ENCODE measurements around the gene PLXNA4. TPM values are rescaled to one million over a fixed set of nuclear protein-coding genes. Genes with fewer than 3 reads are reported as not detected.

PLXNA4 gene
- polyA plus RNA-seq, 1 donor (not counting 4 experiments of a cell fraction or from before 2014, with no cell fraction given), result 0.01 TPM

DNA sequence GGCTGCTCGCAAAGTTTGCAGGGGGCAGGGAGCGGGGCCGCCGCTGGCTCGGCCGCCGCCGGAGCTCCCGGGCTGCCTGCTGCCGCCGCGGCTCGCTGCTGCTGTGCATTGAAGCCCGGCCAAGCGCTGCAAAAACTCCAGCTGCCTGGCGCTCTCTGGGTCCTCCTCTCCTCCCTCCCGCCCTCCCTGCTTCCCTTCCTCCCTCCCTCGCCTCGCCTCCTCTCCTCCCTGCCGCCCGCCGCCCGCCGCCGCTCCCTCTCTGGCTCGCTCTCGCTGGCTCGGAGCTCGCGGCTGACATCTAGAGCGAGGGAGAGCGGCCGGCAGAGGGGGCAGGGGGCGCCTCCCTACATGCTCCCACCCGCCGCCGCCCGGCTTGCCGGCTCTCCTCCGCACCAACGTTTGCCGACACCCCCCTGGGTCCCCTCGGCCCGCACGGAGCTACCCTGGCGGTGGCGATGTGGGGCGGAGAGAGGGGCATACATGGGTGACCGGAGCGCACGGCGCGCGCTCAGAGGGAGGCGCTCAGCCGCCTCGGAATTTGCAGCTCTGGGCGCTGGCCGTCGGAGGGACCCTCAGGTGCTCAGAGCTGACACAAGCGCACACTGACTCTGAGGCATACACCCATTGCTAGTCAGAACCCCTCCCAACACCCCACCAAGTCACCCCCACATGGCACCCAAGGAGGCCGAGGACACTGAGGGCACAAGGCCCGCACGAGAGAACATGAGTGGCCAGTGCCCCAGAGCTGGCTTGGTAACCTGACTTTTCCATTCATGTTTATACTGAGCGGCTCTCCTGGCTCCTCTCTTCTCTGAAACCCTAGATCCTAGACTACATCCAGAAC, 1.2 kb upstream of the PLXNA4 start:
- Histone ChIP-seq H3K36me3 (ENCODE audit: control insufficient read depth in 2 of 2, extremely low read depth in 1 of 2, insufficient read depth in 2 of 2, low read length in 2 of 2) (no peaks in the 10 kb centered on the region), H3K9me3 (ENCODE audit: control insufficient read depth, low read depth, low read length) (no peaks in the 10 kb centered on the region), H3K9ac (ENCODE audit: control insufficient read depth, extremely low read depth, insufficient read depth, low read length) (no peak overlapping the region), H3K9me1 (ENCODE audit: control insufficient read depth, extremely low read depth, insufficient read depth, low read length) (no peaks in the 10 kb centered on the region), H3K27ac (ENCODE audit: control insufficient read depth, insufficient read depth, low read length) (no peak overlapping the region), H3K27me3 (ENCODE audit: control insufficient read depth, extremely low read depth, insufficient read depth, low read length) (peaks cover 77% of the 10 kb centered on the region), H3K4me2 (ENCODE audit: control insufficient read depth, extremely low read depth, insufficient read depth, low read depth, low read length) (no peak overlapping the region), H3K79me2 (ENCODE audit: control insufficient read depth, insufficient read depth, low read length) (no peaks in the 10 kb centered on the region), H3K4me1 (ENCODE audit: control insufficient read depth, extremely low read depth, insufficient read depth, low read length) (peaks cover 3% of the 10 kb centered on the region), H4K20me1 (ENCODE audit: control insufficient read depth, extremely low read depth, insufficient read depth, low read length) (no peaks in the 10 kb centered on the region), H2AFZ (ENCODE audit: control insufficient read depth, low read length) (no peak overlapping the region), H3K4me3 (ENCODE audit: control insufficient read depth in 2 of 3, extremely low read depth in 1 of 3, insufficient read depth in 2 of 3, low read depth in 1 of 3, low read length in 3 of 3) (no peak overlapping the region)
- dilution Hi-C loops (cut with MboI; ENCODE audit: extremely low pct_ligation_motif_present, low sequenced_read_pairs), result no loop called here
- TF ChIP-seq, protein P1, sequence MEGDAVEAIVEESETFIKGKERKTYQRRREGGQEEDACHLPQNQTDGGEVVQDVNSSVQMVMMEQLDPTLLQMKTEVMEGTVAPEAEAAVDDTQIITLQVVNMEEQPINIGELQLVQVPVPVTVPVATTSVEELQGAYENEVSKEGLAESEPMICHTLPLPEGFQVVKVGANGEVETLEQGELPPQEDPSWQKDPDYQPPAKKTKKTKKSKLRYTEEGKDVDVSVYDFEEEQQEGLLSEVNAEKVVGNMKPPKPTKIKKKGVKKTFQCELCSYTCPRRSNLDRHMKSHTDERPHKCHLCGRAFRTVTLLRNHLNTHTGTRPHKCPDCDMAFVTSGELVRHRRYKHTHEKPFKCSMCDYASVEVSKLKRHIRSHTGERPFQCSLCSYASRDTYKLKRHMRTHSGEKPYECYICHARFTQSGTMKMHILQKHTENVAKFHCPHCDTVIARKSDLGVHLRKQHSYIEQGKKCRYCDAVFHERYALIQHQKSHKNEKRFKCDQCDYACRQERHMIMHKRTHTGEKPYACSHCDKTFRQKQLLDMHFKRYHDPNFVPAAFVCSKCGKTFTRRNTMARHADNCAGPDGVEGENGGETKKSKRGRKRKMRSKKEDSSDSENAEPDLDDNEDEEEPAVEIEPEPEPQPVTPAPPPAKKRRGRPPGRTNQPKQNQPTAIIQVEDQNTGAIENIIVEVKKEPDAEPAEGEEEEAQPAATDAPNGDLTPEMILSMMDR (optimal IDR thresholded peaks at IDR 0.05 in 1 of 3, IDR thresholded peaks at IDR 0.05 in 1 of 3, conservative IDR thresholded peaks at IDR 0.05 in 1 of 3; ENCODE audit: extremely low read depth in 1 of 3, insufficient read depth in 2 of 3, low read length in 3 of 3), result peak in 1 of 3 experiments; percentile 1
- TF ChIP-seq EZH2 (IDR thresholded peaks at IDR 0.05; ENCODE audit: low read length), result peak; percentile 93
- DNase-seq (ENCODE audit: low read depth, low spot score), result no peak
- no peak for FAIRE-seq

DNA sequence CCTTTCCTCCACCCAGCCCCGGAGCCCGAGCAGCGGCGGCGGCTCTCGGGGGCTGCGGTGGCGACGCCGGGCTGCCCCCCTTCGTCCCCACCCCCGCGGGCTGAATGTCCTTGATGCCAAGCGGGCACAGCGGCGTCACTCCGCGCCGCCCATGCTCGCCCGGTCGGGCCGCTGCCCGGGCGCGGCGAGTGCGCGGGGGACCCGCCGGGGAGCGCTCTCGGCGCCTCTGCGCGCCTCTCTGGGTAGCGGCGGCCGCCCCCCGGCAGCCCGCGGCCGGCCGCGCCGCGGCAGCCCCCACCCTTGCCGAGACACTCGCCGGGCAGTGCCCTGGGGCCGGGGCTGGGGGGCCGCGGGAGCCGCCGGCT, 433 bp upstream of the PLXNA4 start:
- dilution Hi-C loops (cut with MboI; ENCODE audit: extremely low pct_ligation_motif_present, low sequenced_read_pairs), result no loop called here
- DNase-seq (ENCODE audit: low read depth, low spot score), result no peak
- H3K4me2 ChIP-seq (ENCODE audit: control insufficient read depth, extremely low read depth, insufficient read depth, low read depth, low read length), result no peak overlapping the region
- H3K27ac ChIP-seq (ENCODE audit: control insufficient read depth, insufficient read depth, low read length), result no peak overlapping the region
- no peak overlapping the region for H3K4me3 ChIP-seq (ENCODE audit: control insufficient read depth in 2 of 3, extremely low read depth in 1 of 3, insufficient read depth in 2 of 3, low read depth in 1 of 3, low read length in 3 of 3)
- no peaks in the 10 kb centered on the region for H4K20me1 ChIP-seq (ENCODE audit: control insufficient read depth, extremely low read depth, insufficient read depth, low read length)
- H3K9me3 ChIP-seq (ENCODE audit: control insufficient read depth, low read depth, low read length), result no peaks in the 10 kb centered on the region
- peaks cover 3% of the 10 kb centered on the region for H3K4me1 ChIP-seq (ENCODE audit: control insufficient read depth, extremely low read depth, insufficient read depth, low read length)
- no peak overlapping the region for H2AFZ ChIP-seq (ENCODE audit: control insufficient read depth, low read length)
- no peaks in the 10 kb centered on the region for H3K36me3 ChIP-seq (ENCODE audit: control insufficient read depth in 2 of 2, extremely low read depth in 1 of 2, insufficient read depth in 2 of 2, low read length in 2 of 2)
- no peaks in the 10 kb centered on the region for H3K9me1 ChIP-seq (ENCODE audit: control insufficient read depth, extremely low read depth, insufficient read depth, low read length)
- no peak for FAIRE-seq
- no peaks in the 10 kb centered on the region for H3K79me2 ChIP-seq (ENCODE audit: control insufficient read depth, insufficient read depth, low read length)
- H3K27me3 ChIP-seq (ENCODE audit: control insufficient read depth, extremely low read depth, insufficient read depth, low read length), result peaks cover 77% of the 10 kb centered on the region
- TF ChIP-seq, protein P1 (optimal IDR thresholded peaks at IDR 0.05 in 1 of 3, IDR thresholded peaks at IDR 0.05 in 1 of 3, conservative IDR thresholded peaks at IDR 0.05 in 1 of 3; ENCODE audit: extremely low read depth in 1 of 3, insufficient read depth in 2 of 3, low read length in 3 of 3), result no peak
- TF ChIP-seq EZH2 (IDR thresholded peaks at IDR 0.05; ENCODE audit: low read length), result peak; percentile 15
- no peak overlapping the region for H3K9ac ChIP-seq (ENCODE audit: control insufficient read depth, extremely low read depth, insufficient read depth, low read length)

Measured in keratinocyte (primary cell).